Measurements from ENCODE around the gene COL20A1.
A peak's percentile ranks its signal among the peaks of the same experiment; 100 is the strongest.

Gene COL20A1

GRCh38 chr20:63350196-63350595 is 57.2 kb downstream of the COL20A1 start:
- DNase-seq (ENCODE audit: low spot score) = no peak

GRCh38 chr20:63350597-63351325 is 57.8 kb downstream of the COL20A1 start:
- DNase-seq (ENCODE audit: low spot score) = no peak

DNA sequence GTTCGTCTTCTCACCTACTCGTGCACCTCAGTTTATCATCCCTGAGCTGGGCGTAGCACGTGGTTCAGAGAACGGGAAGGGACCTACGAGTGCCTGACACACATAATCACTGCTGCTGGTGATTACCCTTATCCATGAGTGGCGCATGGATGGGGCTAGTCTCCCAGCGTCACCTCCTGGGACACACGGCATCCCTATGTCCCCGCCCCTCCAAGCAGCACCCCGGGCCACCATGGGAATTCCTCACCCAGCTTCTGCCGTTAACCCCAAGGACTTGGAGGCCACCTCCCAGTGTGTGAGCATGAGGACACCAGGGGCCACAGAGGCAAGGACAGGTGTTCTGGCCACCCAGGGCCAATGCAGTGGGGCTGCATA is 58.3 kb downstream of the COL20A1 start:
- DNase-seq (ENCODE audit: low spot score) = no peak

DNA sequence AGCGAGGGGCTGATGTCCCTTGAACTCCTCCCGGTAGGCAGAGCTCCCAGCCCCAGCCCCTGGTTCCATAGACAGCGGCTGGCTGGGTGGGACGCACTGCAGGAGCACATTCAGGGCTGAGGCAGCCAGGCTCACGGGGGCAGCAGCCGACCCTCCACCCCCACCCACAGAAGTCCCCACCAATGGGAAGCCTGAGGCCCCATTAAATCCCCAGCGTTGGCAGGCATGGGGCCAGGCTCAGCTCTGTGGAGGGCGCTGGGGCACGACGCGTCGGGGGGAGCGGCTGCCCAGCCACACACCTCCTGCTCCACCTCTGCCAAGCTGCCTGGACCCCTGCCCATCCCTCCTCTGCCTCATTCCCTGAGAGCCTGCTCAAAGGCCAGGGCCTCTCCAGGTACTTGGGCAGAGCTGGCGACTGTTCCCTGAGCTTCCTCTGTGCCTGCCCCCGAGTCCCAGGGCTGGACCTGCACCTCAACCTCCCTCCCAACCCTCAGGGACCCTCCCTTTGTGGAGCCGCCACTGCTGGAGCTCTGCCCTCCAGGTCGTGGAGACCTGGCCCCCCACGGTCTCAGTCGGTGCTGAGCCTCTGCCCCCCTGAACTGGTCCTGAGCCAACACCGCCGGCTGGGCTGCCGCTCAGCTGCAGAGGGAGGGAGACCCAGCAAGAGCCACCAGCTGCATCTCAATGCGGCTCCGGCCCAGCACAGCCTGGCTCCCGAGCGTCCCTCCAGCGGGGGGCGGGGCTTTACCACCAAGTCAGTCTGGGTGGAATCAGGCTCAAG is 59.0 kb downstream of the COL20A1 start:
- DNase-seq (ENCODE audit: low spot score) = peak; percentile 44

DNA sequence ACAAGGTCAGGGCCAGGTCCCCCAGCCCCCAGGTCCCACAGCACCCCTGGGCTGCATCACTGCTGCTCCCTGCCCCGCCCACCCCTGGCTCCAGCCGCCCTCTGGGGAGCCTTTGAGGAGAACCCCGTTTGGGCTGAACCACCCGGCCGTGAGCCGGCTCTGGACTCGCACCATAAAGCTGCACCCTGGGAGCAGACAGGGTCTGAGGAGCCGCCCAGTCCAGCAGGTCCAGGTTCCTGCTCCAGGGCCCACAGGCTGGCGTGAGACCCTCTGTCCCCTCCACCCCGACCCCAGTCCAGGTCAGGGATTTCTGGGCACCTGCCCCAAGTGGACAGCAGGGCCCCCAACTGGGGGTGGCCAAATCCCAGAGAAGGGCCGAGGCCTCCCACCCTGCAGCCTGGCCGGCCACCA is 59.8 kb downstream of the COL20A1 start:
- no peak for DNase-seq (ENCODE audit: low spot score)

DNA sequence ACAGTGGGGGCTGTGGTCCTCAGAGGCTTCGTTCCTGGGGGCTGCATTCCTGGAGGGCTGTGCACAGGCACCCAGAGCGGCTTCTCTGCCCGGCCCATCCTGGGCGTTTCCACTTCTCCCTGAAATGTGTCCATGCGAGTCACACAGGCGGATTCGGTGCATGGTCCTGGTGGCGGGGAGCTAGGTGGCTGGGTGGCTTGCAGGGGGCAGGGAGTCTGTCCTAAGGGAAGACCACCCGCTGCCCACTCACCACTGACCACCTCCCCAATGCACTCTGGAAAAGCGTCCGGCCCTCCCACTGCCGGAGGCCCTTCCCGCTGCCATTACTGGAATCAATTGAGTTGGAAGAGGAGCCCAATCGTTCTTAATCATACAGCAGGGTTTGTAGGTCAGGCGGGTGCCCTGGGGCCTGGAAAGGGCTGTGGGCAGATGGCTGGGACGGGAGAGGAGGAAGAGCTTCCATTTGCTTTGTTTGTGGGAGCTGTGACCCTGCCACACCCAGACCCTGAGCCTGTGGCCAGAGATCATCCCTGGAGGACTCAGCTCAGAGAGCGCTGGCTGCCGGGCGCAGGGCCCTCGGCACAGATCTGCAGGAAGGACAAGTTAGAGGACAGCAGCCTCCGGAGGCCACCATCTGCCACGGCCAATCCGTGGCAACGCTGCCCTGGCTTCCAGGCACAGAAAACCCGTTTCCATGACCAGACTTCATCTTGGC is 61.8 kb downstream of the COL20A1 start:
- no peak for DNase-seq (ENCODE audit: low spot score)

- no peak for DNase-seq (ENCODE audit: low spot score)
Observed at GRCh38 chr20:63355781-63356295, 62.9 kb downstream of the COL20A1 start.

DNA sequence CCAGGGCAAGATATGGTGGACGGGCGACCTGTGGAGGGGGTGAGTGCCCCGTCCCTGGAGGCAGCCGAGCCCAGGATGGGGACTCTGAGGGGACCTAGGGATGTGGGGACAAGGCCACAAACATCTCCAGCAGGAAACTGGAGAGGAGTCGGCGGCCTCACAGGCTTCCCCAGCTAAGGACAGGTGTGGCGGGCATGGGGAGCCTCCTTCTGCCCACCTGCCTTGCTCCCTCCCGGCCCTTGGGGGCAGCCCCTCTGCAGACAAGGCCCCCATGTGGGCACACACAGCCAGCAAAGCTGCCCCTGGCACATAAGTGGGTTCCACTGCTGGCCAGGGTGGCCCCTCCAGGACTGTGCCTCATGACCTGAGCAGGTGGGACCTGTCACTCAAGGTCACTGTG is 63.5 kb downstream of the COL20A1 start:
- no peak for DNase-seq (ENCODE audit: low spot score)

- DNase-seq (ENCODE audit: low spot score) = no peak
Observed at GRCh38 chr20:63356931-63357879, 64.2 kb downstream of the COL20A1 start.

DNA sequence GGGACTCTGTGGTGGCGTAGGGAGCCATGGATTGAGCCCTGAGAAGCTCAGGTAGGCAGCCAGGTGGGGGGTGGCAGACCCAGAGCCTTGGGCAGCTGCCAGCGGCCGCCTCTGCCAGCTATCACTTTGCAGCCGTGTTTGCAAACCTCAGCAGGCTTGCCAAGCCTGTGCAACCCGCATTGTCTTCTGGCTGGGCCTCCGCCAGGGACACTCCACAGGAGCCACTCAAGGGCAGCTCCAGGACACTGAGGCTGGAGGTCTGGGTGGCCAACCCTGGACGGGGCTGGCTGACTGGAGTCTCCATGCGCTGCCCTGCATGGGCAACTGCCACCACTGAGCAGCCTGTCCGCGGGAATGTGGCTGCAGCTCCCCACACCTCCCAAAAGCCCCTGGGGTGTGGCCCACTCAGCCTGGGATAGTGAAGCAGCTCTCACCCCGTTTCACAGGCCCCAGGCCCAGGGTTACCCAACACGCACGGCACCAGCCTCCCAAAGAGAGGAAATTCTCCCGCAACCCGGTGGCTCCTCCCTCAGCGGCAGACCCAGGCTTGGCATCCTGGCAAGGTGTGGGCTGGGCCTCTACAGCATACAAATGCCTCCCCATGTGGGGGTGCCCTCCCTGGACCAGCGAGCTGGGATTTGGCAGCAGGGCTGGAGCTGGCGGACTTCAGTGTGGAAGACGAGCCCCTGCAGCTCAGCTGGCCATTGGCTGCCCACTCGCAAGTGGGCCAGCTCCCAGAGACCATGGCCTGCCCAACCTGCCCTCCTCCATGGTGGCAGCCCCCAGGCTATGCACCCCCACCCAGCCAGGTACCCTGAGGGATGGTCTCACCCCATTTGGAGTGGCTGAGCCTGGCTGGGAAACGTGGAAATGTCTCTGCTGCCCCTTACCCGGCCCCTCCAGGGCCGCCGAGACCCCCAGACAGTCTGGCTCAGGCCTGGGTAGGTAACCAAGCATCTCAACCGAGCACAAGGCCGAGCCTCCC is 65.2 kb downstream of the COL20A1 start:
- DNase-seq (ENCODE audit: low spot score) = no peak

DNA sequence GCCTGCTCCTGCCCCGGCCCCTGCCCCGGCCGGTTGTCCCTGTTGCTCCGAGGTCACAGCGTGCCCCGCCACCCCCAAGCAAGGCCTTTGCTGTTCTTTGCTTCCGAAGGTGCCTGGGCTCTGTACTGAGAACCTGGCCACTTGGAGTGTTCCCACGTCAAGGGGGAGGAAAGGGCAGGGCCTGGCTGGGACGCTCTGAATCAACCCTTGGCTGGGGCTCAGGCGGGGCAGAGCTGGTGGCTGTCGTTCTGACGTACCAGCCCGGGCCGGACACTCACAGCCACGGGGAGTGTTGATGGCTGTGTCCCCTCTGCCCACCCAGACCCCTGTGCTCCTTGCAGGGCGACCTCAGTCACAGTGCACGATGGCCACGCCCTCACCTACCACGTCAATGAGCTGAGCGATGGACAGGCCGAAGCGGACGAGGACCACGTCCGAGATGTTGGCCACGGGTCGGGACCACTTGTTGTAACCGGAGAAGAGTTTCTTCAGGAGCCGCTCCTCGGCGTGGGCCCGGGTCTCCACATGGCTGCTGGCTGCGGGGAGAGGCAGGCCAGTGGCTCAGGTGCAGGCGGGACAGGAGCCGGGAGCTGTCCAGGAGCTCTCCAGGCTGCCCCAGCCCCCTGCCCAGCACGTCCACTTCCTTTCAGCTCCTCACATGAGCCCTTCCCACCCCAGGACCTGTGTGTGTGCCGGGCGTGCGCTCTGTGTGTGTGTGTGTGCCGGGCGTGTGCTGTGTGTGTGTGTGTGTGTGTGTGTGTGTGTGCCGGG is 66.4 kb downstream of the COL20A1 start:
- DNase-seq (ENCODE audit: low spot score) = no peak

GRCh38 chr20:63359937-63360849 is 67.2 kb downstream of the COL20A1 start:
- DNase-seq (ENCODE audit: low spot score) = no peak

DNA sequence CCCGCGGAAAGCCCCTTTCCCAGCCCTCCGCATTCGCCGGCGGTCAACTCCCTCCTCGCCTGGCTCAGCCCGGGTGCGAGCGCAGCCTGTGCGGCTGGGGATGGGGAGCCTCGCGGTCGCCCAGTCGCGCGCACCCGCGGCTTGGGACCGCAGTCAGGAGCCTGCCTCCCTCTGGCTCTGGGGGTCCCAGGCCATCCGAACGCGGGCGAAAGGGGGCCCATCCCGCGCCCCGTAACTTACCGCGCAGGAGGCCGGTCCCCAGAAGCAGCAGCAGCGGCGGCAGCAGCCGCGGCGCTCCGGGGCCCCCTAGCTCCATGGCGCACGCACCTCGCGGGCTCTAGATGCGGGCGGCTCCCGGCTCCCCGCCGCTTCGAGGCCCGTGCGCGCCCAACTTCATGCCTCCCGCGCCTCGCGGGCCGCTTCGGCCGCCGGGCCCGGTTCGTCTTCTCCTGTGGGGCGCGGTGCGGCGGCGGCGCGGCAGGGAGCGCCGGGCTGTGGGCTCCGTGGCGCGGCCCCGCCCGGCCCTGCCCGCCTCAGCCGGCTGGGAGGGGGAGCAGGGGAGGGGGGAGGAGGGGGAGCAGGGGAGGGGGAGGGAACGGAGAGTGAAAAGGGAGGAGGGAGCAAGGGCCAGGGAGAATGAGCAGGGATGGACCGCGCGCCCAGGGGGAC is 68.0 kb downstream of the COL20A1 start, which contains the start of gene CHRNA4:
Gene CHRNA4, minus strand, starts transcription at position 500 of the 669 bp plus-strand sequence. Its CDS starts 184 bp downstream, at position 316.
- DNase-seq (ENCODE audit: low spot score) = no peak

- no peak for DNase-seq (ENCODE audit: low spot score)
Observed at GRCh38 chr20:63361519-63362435, 68.8 kb downstream of the COL20A1 start.

GRCh38 chr20:63362436-63363009 is 69.5 kb downstream of the COL20A1 start:
- DNase-seq (ENCODE audit: low spot score) = no peak
